GM12874 (cell line): ENCODE data around the gene BCL11B.

Experiments
- CTCF ChIP-seq: IDR thresholded peaks from 2 replicates; pipeline ENCODE4 v1.5.1; 2011; ENCODE audit warnings: low read depth, mild to moderate bottlenecking, control low read depth, low read length, moderate library complexity; ENCODE audit not compliant: insufficient read depth

Gene BCL11B

GRCh38 chr14:99147366-99147740, 124.6 kb downstream of the BCL11B start:
- no peak for TF ChIP-seq CTCF

- no peak for TF ChIP-seq CTCF
Observed at GRCh38 chr14:99146616-99147365, 125.2 kb downstream of the BCL11B start.

- TF ChIP-seq CTCF: no peak
Observed at GRCh38 chr14:99145307-99145706, 126.7 kb downstream of the BCL11B start.

- TF ChIP-seq CTCF: no peak
Observed at GRCh38 chr14:99143793-99144192, 128.2 kb downstream of the BCL11B start.

GRCh38 chr14:99143126-99143525, 128.9 kb downstream of the BCL11B start:
- TF ChIP-seq CTCF: no peak

- TF ChIP-seq CTCF: no peak
Observed at GRCh38 chr14:99141236-99141635, 130.8 kb downstream of the BCL11B start.

- TF ChIP-seq CTCF: no peak
Observed at GRCh38 chr14:99138999-99139865, 132.8 kb downstream of the BCL11B start.
